Measurements from ENCODE around the gene ZBTB20.

The ZBTB20 gene

DNA sequence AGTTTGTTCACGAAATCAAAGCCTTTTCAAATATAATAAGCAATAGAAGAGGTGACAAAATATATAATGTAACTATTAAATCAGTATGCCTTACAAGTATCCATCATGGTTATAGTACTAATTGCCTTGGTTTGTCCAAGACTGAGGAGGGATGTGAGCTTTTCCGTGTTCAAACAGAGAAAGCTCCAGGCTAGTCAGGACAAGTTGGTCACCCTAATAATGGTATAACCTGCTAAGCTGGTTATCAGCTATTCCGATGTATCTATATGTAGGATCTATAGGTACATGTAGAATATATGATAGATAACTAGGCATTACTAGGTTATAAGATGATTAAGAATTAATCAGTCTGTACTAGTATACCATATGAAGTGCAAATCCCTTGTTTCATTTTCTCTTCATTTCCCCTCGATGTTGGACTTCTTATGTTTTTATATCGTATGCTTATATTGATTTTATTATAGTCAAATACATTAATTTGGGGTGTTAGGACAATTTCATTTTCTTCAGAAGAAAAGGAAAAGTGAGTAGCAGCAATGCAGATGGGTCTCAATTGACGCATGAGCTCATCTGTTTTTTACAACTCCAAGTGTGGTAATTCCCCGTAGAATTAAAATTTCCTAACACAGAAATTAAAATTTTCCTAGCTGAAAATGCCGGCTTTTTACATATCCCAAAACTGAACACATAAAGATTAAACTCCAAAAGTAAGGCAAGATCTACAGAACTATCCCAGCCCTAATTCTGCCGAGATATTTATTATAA is 434.2 kb downstream of the ZBTB20 start:
- TF ChIP-seq, protein P1, sequence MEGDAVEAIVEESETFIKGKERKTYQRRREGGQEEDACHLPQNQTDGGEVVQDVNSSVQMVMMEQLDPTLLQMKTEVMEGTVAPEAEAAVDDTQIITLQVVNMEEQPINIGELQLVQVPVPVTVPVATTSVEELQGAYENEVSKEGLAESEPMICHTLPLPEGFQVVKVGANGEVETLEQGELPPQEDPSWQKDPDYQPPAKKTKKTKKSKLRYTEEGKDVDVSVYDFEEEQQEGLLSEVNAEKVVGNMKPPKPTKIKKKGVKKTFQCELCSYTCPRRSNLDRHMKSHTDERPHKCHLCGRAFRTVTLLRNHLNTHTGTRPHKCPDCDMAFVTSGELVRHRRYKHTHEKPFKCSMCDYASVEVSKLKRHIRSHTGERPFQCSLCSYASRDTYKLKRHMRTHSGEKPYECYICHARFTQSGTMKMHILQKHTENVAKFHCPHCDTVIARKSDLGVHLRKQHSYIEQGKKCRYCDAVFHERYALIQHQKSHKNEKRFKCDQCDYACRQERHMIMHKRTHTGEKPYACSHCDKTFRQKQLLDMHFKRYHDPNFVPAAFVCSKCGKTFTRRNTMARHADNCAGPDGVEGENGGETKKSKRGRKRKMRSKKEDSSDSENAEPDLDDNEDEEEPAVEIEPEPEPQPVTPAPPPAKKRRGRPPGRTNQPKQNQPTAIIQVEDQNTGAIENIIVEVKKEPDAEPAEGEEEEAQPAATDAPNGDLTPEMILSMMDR (IDR thresholded peaks at IDR 0.05; ENCODE audit: low read depth, low read length, missing control alignments) = no peak
- DNase-seq (ENCODE audit: extremely low read depth, low read depth) = no peak
- no peak overlapping the region for H3K4me3 ChIP-seq (replicated peaks; ENCODE audit: low read depth, low read length)

DNA sequence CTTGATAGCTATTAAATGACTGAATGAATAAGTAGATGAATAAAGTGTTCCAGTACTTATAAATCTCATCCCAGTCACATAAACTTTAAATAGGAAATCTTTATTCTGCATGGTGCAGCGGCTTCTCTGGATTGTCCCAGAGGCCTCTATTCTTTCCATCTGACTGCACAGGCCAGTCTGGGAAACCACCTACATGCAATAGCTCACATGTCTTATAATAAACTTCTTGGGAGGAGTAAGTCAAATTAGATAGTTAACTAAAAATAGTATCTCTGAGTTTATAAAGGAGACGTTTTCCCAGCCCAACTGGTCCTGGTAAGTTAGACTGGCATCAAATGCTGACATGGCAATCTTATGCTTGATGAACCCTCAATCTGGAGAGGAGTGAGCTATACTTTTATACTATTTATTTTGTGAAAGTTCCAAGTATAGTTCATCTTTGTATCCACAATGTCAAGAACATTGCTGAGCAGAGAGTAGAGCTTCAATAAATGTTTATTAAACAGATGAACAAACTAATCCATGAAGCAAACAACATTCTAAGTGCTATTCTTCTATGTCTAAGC is 435.7 kb downstream of the ZBTB20 start:
- H3K4me3 ChIP-seq (replicated peaks; ENCODE audit: low read depth, low read length) = no peak overlapping the region
- TF ChIP-seq, protein P1 (IDR thresholded peaks at IDR 0.05; ENCODE audit: low read depth, low read length, missing control alignments) = no peak
- no peak for DNase-seq (ENCODE audit: extremely low read depth, low read depth)

DNA sequence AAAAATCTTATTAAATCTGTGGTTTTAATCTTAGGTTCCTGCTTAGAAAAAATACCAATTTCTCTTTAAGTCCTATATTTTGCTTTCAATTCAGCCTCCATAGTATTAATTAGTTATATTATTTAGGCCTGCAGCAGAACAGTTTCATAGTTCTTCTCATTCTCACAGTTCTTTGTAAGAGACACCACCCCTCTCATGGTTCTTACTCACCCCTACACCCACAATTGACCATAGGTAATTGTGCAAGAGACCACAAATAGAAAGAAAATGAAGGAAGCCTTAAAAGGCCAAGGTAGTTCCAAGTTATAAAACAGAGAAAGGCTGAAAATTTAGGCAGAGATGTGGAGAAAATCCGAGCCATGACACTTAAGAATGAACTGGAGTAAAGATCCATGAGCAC is 438.0 kb downstream of the ZBTB20 start:
- H3K4me3 ChIP-seq (replicated peaks; ENCODE audit: low read depth, low read length) = no peak overlapping the region
- no peak for DNase-seq (ENCODE audit: extremely low read depth, low read depth)
- TF ChIP-seq, protein P1 (IDR thresholded peaks at IDR 0.05; ENCODE audit: low read depth, low read length, missing control alignments) = no peak

DNA sequence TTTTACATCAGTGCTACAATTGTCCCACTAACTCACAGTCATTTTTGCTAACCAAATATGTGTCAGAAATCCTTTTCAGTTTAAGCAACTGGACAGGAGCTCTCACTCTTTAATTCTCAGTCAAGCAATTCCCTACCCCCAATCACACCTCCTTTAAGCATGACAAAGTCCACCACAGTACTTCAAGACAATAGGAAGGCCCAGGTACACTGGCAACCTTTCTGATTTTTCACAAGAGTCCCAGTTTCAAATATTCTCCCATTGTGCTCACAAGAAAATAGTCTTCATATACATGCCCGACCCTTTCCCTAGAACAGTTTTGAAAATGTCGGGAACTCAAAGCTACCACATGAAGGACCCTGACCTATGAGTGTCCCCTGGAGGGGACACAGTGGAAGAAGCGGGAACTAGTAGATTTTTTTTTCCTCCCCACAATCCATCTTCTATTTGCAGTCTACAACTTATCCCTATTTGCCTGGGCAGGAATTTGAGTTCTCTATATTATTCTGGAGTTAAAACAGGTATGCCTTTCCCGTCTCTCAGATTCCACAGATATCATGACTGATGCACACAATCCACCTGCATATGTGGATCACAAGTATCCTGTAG is 439.7 kb downstream of the ZBTB20 start:
- DNase-seq (ENCODE audit: extremely low read depth, low read depth) = no peak

DNA sequence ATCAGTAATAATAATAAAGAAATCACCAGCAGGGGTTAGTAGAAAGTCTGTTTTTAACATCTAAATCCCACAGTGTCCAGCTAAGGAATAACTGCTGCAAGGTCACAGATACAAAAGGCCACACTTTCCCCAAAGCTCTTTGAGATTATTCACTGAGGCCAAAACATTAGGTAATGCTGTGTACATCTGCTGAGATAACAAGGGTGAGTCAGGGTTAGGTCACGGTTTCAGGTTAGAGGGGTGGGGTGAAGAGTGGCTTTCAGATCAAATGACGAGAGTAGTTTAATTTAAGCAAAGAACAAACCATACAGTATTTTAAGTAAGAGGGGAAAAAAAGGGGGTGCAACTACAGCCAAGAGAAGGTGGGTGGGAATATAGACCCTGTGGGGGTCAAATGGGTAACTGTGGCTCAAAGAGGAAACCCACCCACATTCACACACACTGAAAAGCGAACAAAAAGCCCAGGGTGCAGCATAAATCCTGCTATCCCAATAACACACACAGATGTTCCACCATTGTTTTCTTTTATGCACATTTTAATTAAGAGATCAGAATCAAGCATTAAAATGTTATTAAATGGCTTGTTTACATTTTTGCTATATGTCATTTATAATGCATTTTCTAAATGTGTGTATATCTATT is 440.4 kb downstream of the ZBTB20 start:
- TF ChIP-seq, protein P1 (IDR thresholded peaks at IDR 0.05; ENCODE audit: low read depth, low read length, missing control alignments) = no peak

More for the DNA sequence above, 439.7 kb downstream of the ZBTB20 start:
- TF ChIP-seq, protein P1 (IDR thresholded peaks at IDR 0.05; ENCODE audit: low read depth, low read length, missing control alignments) = no peak
- H3K4me3 ChIP-seq (replicated peaks; ENCODE audit: low read depth, low read length) = no peak overlapping the region

DNA sequence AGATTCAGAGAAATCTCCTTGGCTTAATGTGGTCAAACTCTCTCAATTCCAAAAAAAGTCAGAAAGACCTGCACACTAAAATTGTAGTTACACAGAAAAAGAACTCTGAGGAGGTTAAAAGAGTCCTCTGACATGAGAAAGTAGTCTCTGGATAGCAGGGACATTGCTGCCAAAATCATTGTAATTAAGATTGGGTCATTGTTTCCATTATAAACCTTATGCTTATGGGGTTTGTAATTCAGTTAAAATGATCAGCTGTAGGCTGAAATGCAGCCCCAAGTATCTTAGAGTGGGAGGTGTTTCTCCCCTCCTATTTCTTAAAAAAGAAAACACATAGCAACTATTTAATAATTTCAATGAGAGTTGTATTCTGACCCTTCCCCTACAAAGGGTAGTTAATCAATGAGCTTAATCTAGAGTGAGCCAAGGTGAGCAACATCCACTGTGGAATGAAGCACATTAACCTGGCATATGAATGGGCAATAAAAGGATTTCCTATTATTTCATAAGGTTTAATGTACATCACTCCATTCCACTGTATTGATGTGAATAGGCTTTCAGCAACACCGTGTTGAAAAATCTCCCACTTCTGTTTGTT is 446.4 kb downstream of the ZBTB20 start:
- no peak overlapping the region for H3K4me3 ChIP-seq (replicated peaks; ENCODE audit: low read depth, low read length)
- TF ChIP-seq, protein P1 (IDR thresholded peaks at IDR 0.05; ENCODE audit: low read depth, low read length, missing control alignments) = no peak
- DNase-seq (ENCODE audit: extremely low read depth, low read depth) = no peak

More for the DNA sequence above, 440.4 kb downstream of the ZBTB20 start:
- DNase-seq (ENCODE audit: extremely low read depth, low read depth) = peak; percentile 20
- no peak overlapping the region for H3K4me3 ChIP-seq (replicated peaks; ENCODE audit: low read depth, low read length)

Data from HFF-Myc (cell line).